Measurements from ENCODE around the gene VSTM1.
A peak's percentile ranks its signal among the peaks of the same experiment; 100 is the strongest.
"Not testable (repeated sequence)": the region's sequence is repeated elsewhere in the genome, so short reads cannot be mapped to it uniquely, and the experiment has no call there.

VSTM1 gene

GRCh38 chr19:54069470-54069869, 5.8 kb upstream of the VSTM1 start:
- no peak for DNase-seq

- DNase-seq, result no peak
These were observed 1.1 kb downstream of the VSTM1 start for GRCh38 chr19:54062643-54063042.

- no peak for DNase-seq
These were observed 16.1 kb downstream of the VSTM1 start for GRCh38 chr19:54047616-54048015.

DNA sequence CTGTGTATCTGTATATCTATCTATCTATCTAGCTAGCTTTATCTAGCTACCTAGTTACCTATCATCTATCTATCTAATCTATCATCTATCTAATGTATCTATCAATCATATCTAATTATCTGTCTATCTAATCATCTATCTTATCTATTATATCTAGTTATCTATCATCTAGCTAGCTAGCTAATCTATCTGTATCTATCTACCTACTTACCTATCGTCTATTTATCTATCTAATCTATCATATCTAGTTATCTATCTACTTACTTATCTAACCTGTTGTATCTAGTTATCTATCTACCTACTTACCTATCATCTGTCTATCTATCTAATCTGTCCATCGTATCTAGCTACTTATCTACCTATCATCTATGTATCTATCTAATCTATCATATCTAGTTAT, 17.9 kb downstream of the VSTM1 start:
- no peak for DNase-seq

DNA sequence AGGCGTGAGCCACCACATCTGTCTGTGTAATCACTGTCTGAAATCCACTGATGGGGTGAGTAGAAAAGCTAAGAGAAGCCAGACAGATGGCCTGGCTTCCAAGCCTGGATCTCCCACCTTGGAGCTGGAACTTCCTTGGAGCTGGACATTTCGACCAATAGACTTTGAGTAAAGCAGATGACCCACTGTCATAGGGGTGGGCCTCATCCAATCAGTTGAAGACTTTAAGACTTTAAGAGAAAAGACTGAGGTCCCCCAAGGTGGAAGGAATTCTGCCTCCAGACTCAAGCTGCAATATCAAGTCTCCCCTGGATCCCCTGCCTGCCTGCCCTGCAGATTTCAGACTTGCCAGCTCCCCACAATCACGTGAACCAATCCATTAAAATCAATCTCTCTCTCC, 20.7 kb downstream of the VSTM1 start:
- DNase-seq, result no peak

- no peak for DNase-seq
These were observed 21.6 kb downstream of the VSTM1 start for GRCh38 chr19:54041969-54042606.

- DNase-seq, result no peak
These were observed 23.7 kb downstream of the VSTM1 start for GRCh38 chr19:54040003-54040402.

DNA sequence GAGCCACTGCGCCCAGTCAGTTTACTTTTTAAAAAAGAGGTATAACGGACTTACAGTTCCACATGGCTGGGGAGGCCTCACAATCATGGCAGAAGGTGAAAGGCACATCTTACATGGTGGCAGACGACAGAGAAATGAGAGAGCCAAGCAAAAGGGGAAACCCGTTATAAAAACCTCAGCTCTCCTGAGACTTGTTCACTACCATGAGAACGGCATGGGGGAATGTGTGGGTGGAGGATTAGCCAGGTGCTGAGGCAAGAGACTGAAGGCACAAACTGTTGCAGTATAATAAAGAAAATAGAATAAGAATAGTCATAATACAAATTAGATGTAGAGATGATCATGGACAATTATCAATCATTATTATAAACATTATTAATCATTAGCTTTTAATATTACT, 27.2 kb downstream of the VSTM1 start:
- not testable (repeated sequence) for DNase-seq

DNA sequence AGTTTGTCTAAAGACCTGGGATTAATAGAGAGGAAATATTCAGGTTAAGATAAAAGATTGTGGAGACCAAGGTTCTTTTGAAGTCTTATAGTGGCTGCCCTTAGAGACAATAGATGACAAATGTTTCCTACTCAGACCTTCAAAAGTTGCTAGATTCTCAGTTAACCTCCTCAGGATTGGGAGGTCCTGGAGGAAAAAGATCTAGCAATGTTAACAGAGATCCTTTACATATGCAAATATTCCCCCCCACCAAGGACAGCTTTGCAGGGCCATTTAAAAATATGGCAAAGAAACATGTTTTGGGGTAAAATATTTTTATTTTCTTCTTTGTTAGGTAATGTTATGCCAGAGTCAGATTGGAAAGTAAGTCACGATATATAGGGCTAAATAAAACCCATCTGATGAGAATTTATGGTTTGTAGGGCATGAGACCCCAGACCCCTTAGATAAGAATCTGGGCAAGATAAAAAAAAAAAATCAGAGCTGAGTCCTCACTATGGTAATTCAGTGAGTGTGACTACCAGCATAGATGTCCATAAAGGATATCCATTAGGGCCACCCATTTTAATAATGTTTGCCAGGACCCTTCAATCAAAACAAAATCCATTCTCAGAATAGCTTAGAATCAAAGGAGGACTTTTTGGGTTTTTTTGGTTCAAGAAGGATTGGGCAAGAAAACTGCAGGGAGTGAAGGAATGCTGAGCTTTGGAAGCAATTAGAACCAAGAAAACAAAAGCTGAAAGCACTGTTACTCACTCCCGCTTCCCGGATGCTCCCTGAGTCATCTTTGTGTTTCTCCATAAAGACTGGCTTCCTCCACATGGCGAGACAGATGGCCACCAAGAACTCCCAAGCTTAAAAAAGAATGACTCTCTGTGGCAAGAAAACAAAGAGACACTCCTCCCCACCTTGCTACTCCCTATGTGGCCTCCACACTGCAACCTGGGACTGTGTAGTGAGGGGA, 28.2 kb downstream of the VSTM1 start:
- DNase-seq, result no peak

GRCh38 chr19:54030895-54031586, 32.7 kb downstream of the VSTM1 start:
- DNase-seq, result no peak

DNA sequence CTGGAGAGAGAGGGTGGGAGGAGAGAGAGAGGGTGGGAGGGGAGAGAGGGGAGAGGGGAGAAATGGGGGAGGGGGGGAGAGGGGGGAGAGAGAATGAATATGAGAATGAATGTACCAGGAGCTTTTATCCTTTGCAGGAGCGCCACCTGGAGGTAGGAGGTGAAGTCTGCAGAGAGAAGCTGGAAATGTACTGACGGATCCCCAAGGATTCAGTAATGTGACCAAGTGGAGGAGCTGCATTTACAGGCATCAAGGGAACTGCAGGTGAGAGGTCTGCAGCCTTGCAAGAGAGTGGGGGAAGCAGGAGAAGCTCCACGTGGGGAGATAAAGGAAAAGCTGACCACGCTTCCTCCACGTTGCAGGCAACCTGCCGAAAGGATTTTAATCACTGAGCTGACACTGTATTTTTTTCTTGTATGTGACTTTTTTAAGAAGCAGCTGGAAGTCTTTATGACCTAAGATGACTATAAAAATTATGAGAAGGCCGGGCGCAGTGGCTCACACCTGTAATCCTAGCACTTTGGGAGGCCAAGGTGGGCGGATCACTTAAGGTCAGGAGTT, 33.7 kb downstream of the VSTM1 start:
- DNase-seq, result peak; percentile 24

DNA sequence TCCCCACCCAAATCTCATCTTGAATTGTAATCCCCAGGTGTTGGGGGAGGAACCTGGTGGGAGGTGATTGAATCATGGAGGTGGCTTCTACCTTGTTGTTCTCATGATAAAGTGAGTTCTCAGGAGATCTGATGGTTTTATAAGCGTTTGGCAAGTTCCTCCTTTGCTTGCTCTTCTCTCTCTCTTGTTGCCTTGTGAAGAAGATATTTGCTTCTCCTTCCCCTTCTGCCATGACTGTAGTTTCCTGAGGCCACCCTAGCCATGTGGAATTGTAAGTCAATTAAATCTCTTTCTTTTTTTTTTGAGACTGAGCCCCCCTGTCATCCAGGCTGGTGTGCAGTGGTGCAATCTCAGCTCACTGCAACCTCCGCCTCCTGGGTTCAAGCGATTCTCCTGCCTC, 34.4 kb downstream of the VSTM1 start:
- DNase-seq, result no peak

DNA sequence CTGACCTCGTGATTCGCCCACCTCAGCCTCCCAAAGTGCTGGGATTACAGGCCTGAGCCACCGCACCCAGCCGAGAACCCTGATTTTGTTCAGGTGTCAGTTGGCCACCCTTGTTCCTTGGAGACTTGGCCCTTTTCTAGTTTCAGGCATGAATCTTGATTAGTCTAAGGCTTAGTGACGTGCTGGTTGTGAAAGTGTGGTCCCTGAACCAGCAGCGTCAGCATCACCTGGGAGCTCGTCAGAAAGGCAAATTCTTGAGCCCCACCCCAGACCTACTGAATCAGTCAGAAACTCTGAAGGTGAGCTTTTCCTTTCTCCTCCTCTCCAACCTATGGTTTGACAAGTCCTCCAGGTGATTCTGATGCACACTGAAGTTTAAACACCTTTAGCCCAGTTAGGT, 37.0 kb downstream of the VSTM1 start:
- DNase-seq, result no peak

- no peak for DNase-seq
These were observed 39.0 kb downstream of the VSTM1 start for GRCh38 chr19:54024660-54025059.

DNA sequence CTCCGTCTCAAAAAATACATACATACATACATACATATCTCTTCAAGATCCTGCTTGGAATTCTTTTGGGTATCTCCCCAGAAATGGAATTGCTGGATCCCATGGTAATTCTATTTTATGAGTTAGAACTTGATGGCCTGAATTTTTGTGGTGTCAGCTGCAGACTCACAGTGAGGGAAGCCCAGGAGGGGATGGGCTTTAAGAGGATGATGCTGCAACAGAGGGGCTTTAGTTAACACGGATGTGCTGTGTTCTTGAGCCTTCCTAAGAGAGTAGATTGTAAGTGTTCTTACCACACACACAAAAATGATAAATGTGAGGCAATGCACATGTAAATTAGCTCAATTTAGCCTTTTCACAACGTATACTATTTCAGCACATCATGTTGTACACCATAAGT, 40.5 kb downstream of the VSTM1 start:
- DNase-seq, result no peak

DNA sequence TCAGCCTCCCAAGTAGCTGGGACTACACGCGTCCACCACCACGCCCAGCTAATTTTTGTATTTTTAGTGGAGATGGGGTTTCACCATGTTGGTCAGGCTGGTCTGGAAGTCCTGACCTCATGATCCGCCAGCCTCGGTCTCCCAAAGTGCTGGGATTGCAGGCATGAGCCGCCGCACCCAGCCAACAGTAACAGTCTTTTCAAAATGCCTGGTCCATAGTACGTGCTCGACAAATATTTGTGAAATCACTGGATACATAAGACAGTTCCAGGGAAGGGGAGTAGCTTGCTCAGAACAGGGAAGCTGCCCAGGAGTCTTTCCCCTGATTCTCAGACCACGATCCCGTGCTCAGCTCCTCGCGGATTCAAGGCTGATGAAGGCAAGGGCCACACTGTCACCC, 41.8 kb downstream of the VSTM1 start:
- DNase-seq, result no peak

DNA sequence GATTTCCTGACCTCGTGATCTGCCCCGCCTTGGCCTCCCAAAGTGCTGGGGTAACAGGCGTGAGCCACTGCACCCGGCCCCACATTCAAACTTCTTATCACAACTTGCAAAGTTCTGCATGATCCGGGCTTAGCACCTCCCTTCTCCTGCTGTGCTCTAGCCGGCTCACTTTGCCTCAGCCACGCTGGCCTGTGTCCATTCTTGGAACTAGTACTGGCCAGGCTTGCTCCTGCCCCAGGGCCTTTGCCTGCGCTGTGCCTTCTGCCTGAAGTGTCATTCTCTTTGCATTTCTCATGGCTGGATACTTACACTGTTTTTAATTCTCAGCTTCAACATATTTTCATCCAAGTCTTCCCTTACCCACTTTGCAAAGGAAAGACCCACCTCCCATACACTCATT, 42.3 kb downstream of the VSTM1 start:
- no peak for DNase-seq

DNA sequence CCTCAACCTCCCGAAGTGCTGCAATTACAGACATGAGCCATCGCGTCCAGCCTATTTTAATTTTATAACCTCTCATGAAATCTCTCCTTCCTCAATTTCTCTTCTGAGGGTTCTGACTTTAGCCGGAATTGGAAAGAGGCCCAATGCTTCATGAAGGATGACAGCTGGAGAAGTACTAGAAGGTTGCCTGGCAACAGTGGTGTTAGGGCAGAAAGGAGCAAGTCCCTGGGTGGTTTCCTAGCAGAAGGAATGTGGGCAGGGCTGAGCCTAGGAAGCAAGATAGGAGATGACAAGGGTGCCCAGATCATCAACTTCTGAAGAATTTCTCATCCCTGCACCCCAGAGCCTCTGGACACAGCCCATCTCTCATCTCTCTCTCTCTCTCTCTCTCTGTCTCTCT, 46.4 kb downstream of the VSTM1 start:
- no peak for DNase-seq

GRCh38 chr19:54014920-54015560, 48.7 kb downstream of the VSTM1 start:
- no peak for DNase-seq

GRCh38 chr19:54013866-54014265, 49.8 kb downstream of the VSTM1 start:
- no peak for DNase-seq

GRCh38 chr19:54011507-54012211, 52.0 kb downstream of the VSTM1 start:
- DNase-seq, result no peak

DNA sequence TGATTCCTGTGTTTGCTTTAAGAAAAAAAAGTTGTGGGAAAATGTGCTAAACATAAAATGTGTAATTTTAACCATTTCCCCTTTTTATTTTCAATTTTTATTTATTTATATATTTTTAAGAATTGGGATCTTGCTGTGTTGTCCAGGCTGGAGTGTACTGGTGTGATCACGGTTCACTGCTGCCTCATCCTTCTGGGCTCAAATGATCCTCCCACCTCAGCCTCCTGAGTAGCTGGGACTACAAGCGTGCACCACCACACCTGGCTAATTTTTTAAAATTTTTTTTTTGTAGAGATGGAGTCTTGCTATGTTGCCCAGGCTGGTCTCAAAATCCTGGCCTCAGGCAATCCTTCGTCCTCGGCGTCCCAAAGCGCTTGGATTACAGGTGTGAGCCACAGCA, 53.2 kb downstream of the VSTM1 start:
- no peak for DNase-seq
